ENCODE measurements around the gene VANGL2. TPM values are rescaled to one million over a fixed set of nuclear protein-coding genes. Genes with fewer than 3 reads are reported as not detected.
A peak's percentile ranks its signal among the peaks of the same experiment; 100 is the strongest.

The VANGL2 gene
- total and polyA plus RNA-seq, 2 of the 4 experiments (the other 2 are of a cell fraction) = 0.36 to 3.6 TPM

DNA sequence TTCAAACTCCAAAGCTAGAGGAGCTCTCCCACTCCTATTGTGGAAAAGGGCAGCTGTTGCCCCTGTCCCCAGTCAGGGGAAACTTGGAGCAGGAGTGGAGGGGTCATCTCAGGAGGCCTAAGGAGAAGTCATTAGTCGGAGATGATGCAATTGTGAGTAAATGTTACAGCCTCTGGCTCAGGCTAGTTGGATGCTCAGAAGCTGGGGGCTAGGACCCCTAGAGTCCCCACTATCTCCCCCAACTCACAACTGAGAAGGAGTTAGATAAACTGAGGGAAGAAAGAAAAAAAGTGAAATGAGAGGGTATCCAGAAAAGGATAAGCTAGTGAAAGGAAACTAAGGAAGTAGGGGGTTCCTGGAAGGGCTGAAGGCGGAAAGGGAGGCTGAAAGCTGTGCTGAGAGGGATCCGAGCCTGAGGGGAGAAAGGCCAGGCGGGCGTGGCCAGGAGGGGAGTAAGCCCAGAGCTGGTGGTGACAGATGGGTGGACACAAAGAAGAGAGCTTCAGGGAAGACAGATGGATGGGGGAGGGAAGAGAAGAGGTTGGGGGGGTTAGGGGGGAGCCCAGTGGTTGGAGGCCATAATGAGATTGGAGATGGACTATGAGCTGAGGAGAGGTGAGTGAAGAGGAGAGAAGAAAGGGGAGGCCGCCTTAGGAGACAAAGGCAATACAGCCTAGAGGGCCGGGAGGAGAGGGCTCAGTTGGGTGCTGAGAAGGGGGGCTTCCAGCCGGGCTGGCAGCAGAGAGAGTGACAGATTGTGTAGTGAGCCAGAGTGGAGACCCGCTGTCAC, 38.0 kb upstream of the VANGL2 start:
- peak overlapping the region; percentile 63; the same call in 1 of the 2 replicates for H4K5ac ChIP-seq (ENCODE audit: low read depth, low read length)
- ChIA-PET CTCF (no interaction called here), POLR2A (ENCODE audit: unreplicated experiment) (interaction anchor here (0.6 kb wide), 2 partner anchors 21 to 732 kb away, joined by 3 to 5 read pairs; no protein-coding TSS in a partner anchor)
- no peak overlapping the region for H3K4me2 ChIP-seq (ENCODE audit: low read depth, low read length)
- peak overlapping the region; percentile 64 for H2BK120ac ChIP-seq (ENCODE audit: low read depth, low read length)
- no peak overlapping the region; the same call in 2 of the 3 replicates for H2BK15ac ChIP-seq (ENCODE audit: low read depth, low read length)
- no peak for TF ChIP-seq RAD21 (IDR thresholded peaks at IDR 0.05; ENCODE audit: low read length)
- TF ChIP-seq RFX5 (IDR thresholded peaks at IDR 0.05; ENCODE audit: low read depth, low read length) = no peak
- TF ChIP-seq, protein P1, sequence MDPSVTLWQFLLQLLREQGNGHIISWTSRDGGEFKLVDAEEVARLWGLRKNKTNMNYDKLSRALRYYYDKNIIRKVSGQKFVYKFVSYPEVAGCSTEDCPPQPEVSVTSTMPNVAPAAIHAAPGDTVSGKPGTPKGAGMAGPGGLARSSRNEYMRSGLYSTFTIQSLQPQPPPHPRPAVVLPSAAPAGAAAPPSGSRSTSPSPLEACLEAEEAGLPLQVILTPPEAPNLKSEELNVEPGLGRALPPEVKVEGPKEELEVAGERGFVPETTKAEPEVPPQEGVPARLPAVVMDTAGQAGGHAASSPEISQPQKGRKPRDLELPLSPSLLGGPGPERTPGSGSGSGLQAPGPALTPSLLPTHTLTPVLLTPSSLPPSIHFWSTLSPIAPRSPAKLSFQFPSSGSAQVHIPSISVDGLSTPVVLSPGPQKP (IDR thresholded peaks at IDR 0.05; ENCODE audit: borderline replicate concordance, low read depth, low read length) = no peak
- peak; percentile 68 for TF ChIP-seq CEBPB (IDR thresholded peaks at IDR 0.05; ENCODE audit: low read depth, low read length)
- TF ChIP-seq MXI1 (IDR thresholded peaks at IDR 0.05; ENCODE audit: borderline replicate concordance, low read depth, low read length) = no peak
- TF ChIP-seq SMC3 (IDR thresholded peaks at IDR 0.05; ENCODE audit: low read depth, low read length) = no peak
- TF ChIP-seq, protein P2, sequence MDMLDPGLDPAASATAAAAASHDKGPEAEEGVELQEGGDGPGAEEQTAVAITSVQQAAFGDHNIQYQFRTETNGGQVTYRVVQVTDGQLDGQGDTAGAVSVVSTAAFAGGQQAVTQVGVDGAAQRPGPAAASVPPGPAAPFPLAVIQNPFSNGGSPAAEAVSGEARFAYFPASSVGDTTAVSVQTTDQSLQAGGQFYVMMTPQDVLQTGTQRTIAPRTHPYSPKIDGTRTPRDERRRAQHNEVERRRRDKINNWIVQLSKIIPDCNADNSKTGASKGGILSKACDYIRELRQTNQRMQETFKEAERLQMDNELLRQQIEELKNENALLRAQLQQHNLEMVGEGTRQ (IDR thresholded peaks at IDR 0.05; ENCODE audit: low read depth, low read length) = no peak
- TF ChIP-seq POLR2A (IDR thresholded peaks at IDR 0.05; ENCODE audit: low read depth, low read length) = no peak
- no peak for TF ChIP-seq MAZ (IDR thresholded peaks at IDR 0.05; ENCODE audit: borderline replicate concordance, low read depth, low read length)
- H3K14ac ChIP-seq (replicated peaks; ENCODE audit: low read depth, low read length) = peak overlapping the region; percentile 78
- H3K9me3 ChIP-seq (ENCODE audit: control insufficient read depth, insufficient read depth, low read length) = no peaks in the 10 kb centered on the region
- peaks cover 15% of the 10 kb centered on the region for H3K36me3 ChIP-seq (ENCODE audit: control insufficient read depth, insufficient read depth, low read length)
- 0 out of 2 replicates have a peak overlapping the region, but pooled peaks have one; percentile 50 for H2AK5ac ChIP-seq (ENCODE audit: low read depth, low read length)
- BruUV-seq (replicated peaks) = no TSS peak
- H3K9me1 ChIP-seq (ENCODE audit: insufficient read depth, low read length) = no peaks in the 10 kb centered on the region; the same call in 1 of the 2 replicates
- peak overlapping the region; percentile 40 to 76 for H4K8ac ChIP-seq (ENCODE audit: low read depth in 2 of 2, low read length in 2 of 2)
- H3K4me1 ChIP-seq (ENCODE audit: control insufficient read depth, insufficient read depth, low read length) = peaks cover 2% of the 10 kb centered on the region; the same call in 1 of the 2 replicates
- H2BK20ac ChIP-seq (ENCODE audit: low read depth, low read length) = peak overlapping the region; percentile 42; the same call in 1 of the 2 replicates
- H3K23ac ChIP-seq (ENCODE audit: low read depth, low read length) = no peak overlapping the region
- ATAC-seq (ENCODE audit: low read depth) (no peak; the same call in 1 of the 2 replicates), DNase-seq (no peak)
- peak overlapping the region; percentile 22 for H2BK5ac ChIP-seq (ENCODE audit: low read depth, low read length, poor library complexity, severe bottlenecking)
- H4K20me1 ChIP-seq (ENCODE audit: insufficient read depth, low read length) = no peaks in the 10 kb centered on the region; the same call in 1 of the 2 replicates
- H4K91ac ChIP-seq (ENCODE audit: insufficient read depth, low read depth, low read length) = peak overlapping the region; percentile 39
- H3K9ac ChIP-seq (ENCODE audit: low read depth, low read length) = no peak overlapping the region
- no peak overlapping the region; the same call in 1 of the 2 replicates for H3K18ac ChIP-seq (ENCODE audit: low read depth, low read length)
- WGBS, 2 experiments (ENCODE audit: extremely low coverage in 2 of 2, insufficient read length in 1 of 2) = 55% methylated on average over 8 of the region's 9 CpGs; no CpG with 5 or more reads in 1 of the 2 experiments
- peak overlapping the region; percentile 56 for H3K4ac ChIP-seq (ENCODE audit: low read depth, low read length)
- H3K56ac ChIP-seq (ENCODE audit: extremely low read depth, insufficient read depth, low read length) = no peak overlapping the region
- peak overlapping the region; percentile 33 for H2AFZ ChIP-seq (replicated peaks; ENCODE audit: low read length, poor library complexity)
- H3K27me3 ChIP-seq (ENCODE audit: control insufficient read depth, insufficient read depth, low read length) = no peaks in the 10 kb centered on the region; the same call in 1 of the 2 replicates
- H2AK9ac ChIP-seq (replicated peaks; ENCODE audit: low read depth, low read length, poor library complexity) = no peak overlapping the region
- dilution Hi-C loops (cut with HindIII; ENCODE audit: low sequenced_read_pairs, unreplicated experiment) = no loop called here
- intact Hi-C loops (cut with micrococcal nuclease) = no loop called here
- H3K79me1 ChIP-seq (ENCODE audit: low read depth in 1 of 2, low read length in 2 of 2) = no peaks in the 10 kb centered on the region
- H3K27ac ChIP-seq (ENCODE audit: insufficient read depth, low read length) = peak overlapping the region; percentile 60; the same call in 1 of the 2 replicates
- no peak overlapping the region for H3K4me3 ChIP-seq (ENCODE audit: insufficient read depth, low read depth, low read length)
- in situ Hi-C loops (cut with MboI; ENCODE audit: low sequenced_read_pairs) = no loop called here

Data from IMR-90 (cell line).